Progenitor cell of endocrine pancreas (in vitro differentiated cells): ENCODE data around the gene EVL. TPM values are rescaled to one million over a fixed set of nuclear protein-coding genes. Genes with fewer than 3 reads are reported as not detected.

Experiments
- DNase-seq: peaks from one replicate; pipeline ENCODE4 v3.0.0; 2021; ENCODE audit warnings: low spot score; ENCODE audit not compliant: unreplicated experiment
- H3K27ac Mint-ChIP-seq: 2 replicates; pipeline ENCODE4 v1.8.0; 2021; ENCODE audit warnings: mild to moderate bottlenecking, moderate library complexity, mixed read lengths
- H3K27me3 Mint-ChIP-seq: 2 replicates; pipeline ENCODE4 v1.8.0; 2021; ENCODE audit warnings: mixed read lengths
- H3K36me3 Mint-ChIP-seq: 2 replicates; pipeline ENCODE4 v1.8.0; 2022; ENCODE audit warnings: mixed read lengths; ENCODE audit not compliant: insufficient read depth
- H3K4me1 Mint-ChIP-seq: 2 replicates; pipeline ENCODE4 v1.8.0; 2021; ENCODE audit warnings: low read depth, mixed read lengths
- H3K4me3 Mint-ChIP-seq: 2 replicates; pipeline ENCODE4 v1.8.0; 2021; ENCODE audit warnings: low read depth, mild to moderate bottlenecking, moderate library complexity, mixed read lengths
- H3K9me3 Mint-ChIP-seq: 2 replicates; pipeline ENCODE4 v1.8.0; 2021; ENCODE audit warnings: low read depth, mixed read lengths
- total RNA-seq: library from RNA; stranded (reverse); gene quantifications from 2 replicates; pipeline ENCODE4 v1.2.1, GENCODE V29; 2021
- TF ChIP-seq, protein P1 (sequence below): fragments of 200-600 bp; sonication (generic); IDR thresholded peaks from one replicate; pipeline ENCODE4 v1.5.0; 2021; ENCODE audit warnings: antibody characterized with exemption, mild to moderate bottlenecking; ENCODE audit not compliant: unreplicated experiment

Gene EVL
- total RNA-seq, 1 donor from 2014 or later: 207 TPM

- Mint-ChIP-seq H3K36me3 (peaks cover 1% of the 10 kb centered on the region), H3K4me1 (peaks cover 17% of the 10 kb centered on the region), H3K27ac (no peak overlapping the region), H3K9me3 (no peaks in the 10 kb centered on the region), H3K27me3 (no peaks in the 10 kb centered on the region), H3K4me3 (no peak overlapping the region)
- TF ChIP-seq, protein P1, sequence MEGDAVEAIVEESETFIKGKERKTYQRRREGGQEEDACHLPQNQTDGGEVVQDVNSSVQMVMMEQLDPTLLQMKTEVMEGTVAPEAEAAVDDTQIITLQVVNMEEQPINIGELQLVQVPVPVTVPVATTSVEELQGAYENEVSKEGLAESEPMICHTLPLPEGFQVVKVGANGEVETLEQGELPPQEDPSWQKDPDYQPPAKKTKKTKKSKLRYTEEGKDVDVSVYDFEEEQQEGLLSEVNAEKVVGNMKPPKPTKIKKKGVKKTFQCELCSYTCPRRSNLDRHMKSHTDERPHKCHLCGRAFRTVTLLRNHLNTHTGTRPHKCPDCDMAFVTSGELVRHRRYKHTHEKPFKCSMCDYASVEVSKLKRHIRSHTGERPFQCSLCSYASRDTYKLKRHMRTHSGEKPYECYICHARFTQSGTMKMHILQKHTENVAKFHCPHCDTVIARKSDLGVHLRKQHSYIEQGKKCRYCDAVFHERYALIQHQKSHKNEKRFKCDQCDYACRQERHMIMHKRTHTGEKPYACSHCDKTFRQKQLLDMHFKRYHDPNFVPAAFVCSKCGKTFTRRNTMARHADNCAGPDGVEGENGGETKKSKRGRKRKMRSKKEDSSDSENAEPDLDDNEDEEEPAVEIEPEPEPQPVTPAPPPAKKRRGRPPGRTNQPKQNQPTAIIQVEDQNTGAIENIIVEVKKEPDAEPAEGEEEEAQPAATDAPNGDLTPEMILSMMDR: no peak
- DNase-seq: no peak
Measured at GRCh38 chr14:100041271-100041670, 24.0 kb upstream of the EVL start.

- Mint-ChIP-seq H3K36me3 (peaks cover 1% of the 10 kb centered on the region), H3K27ac (no peak overlapping the region), H3K4me3 (no peak overlapping the region), H3K4me1 (peaks cover 17% of the 10 kb centered on the region), H3K9me3 (no peaks in the 10 kb centered on the region), H3K27me3 (no peaks in the 10 kb centered on the region)
- TF ChIP-seq, protein P1: no peak
- DNase-seq: no peak
Measured at GRCh38 chr14:100042286-100042685, 22.9 kb upstream of the EVL start.

DNA sequence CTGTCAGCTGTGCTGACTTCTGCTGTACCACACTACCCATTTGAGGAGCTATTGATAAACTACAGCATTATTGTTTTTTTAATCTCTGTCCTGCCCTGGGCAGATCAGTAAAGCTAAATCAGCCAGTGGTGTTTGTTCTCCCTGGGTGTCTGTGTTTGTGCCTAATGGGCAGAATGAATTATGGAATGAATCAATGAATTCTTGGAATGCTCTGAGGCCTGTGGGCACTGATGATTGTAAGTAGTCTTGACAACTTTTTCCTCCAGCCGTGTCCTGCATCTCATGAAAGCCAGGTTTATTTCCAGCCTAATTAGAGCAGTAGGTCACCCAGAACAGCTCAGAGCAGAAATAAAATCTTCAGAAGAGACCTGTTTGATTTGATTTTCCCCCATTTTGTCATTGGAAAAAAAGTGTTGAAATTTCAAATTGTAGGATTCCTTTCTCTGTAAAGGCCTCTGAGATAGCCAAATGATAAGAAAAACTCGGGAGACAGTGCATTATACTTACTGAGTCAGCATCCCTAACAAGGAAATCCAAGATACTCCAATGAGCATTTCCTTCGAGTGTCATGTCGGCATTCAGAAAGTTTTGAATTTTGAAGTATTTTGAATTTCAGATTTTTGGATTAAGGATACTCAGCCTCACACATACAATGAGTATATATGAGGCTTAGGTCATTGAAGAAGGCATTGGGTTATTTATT lies 19.4 kb upstream of the EVL start:
- no peak for DNase-seq
- Mint-ChIP-seq H3K36me3 (peaks cover 3% of the 10 kb centered on the region), H3K27me3 (no peaks in the 10 kb centered on the region), H3K4me1 (peaks cover 13% of the 10 kb centered on the region), H3K27ac (peak overlapping the region; percentile 62), H3K9me3 (no peaks in the 10 kb centered on the region), H3K4me3 (no peak overlapping the region)
- TF ChIP-seq, protein P1: no peak

- TF ChIP-seq, protein P1: no peak
- no peak overlapping the region for H3K27ac Mint-ChIP-seq
- DNase-seq: no peak
- peaks cover 13% of the 10 kb centered on the region for H3K4me1 Mint-ChIP-seq
- no peaks in the 10 kb centered on the region for H3K9me3 Mint-ChIP-seq
- peaks cover 3% of the 10 kb centered on the region for H3K36me3 Mint-ChIP-seq
- H3K4me3 Mint-ChIP-seq: no peak overlapping the region
- no peaks in the 10 kb centered on the region for H3K27me3 Mint-ChIP-seq
Measured at GRCh38 chr14:100047600-100047999, 17.6 kb upstream of the EVL start.

GRCh38 chr14:100048786-100049185 lies 16.4 kb upstream of the EVL start:
- no peaks in the 10 kb centered on the region for H3K27me3 Mint-ChIP-seq

More at GRCh38 chr14:100048786-100049185, 16.4 kb upstream of the EVL start:
- H3K4me1 Mint-ChIP-seq: peaks cover 13% of the 10 kb centered on the region
- H3K9me3 Mint-ChIP-seq: no peaks in the 10 kb centered on the region
- H3K27ac Mint-ChIP-seq: no peak overlapping the region
- TF ChIP-seq, protein P1: no peak
- peaks cover 3% of the 10 kb centered on the region for H3K36me3 Mint-ChIP-seq
- no peak overlapping the region for H3K4me3 Mint-ChIP-seq
- no peak for DNase-seq
